ENCODE data around the gene EIF4H.
"Not testable (repeated sequence)": the region's sequence is repeated elsewhere in the genome, so short reads cannot be mapped to it uniquely, and the experiment has no call there.

EIF4H gene

GRCh38 chr7:74149603-74150002 lies 24.6 kb upstream of the EIF4H start:
- no peaks in the 10 kb centered on the region for H3K27me3 ChIP-seq (ENCODE audit: control insufficient read depth, insufficient read depth, low read length)

GRCh38 chr7:74153736-74154135 lies 20.4 kb upstream of the EIF4H start:
- H3K4me1 ChIP-seq (ENCODE audit: control insufficient read depth, insufficient read depth, low read length) = no peaks in the 10 kb centered on the region
- no peaks in the 10 kb centered on the region for H3K9me3 ChIP-seq (replicated peaks; ENCODE audit: low read length)
- no peaks in the 10 kb centered on the region for H3K36me3 ChIP-seq (ENCODE audit: insufficient read depth, low read length)
- H3K27me3 ChIP-seq (ENCODE audit: control insufficient read depth, insufficient read depth, low read length) = no peaks in the 10 kb centered on the region
- H3K9ac ChIP-seq (ENCODE audit: low read depth, low read length) = no peak overlapping the region
- H3K4me2 ChIP-seq (ENCODE audit: low read length) = no peak overlapping the region
- H3K4me3 ChIP-seq (ENCODE audit: low read length) = no peak overlapping the region

More at GRCh38 chr7:74149603-74150002, 24.6 kb upstream of the EIF4H start:
- Histone ChIP-seq H3K4me3 (ENCODE audit: low read length) (no peak overlapping the region), H3K9me3 (replicated peaks; ENCODE audit: low read length) (no peaks in the 10 kb centered on the region), H3K4me1 (ENCODE audit: control insufficient read depth, insufficient read depth, low read length) (no peaks in the 10 kb centered on the region), H3K9ac (ENCODE audit: low read depth, low read length) (no peak overlapping the region), H3K4me2 (ENCODE audit: low read length) (no peak overlapping the region), H3K36me3 (ENCODE audit: insufficient read depth, low read length) (no peaks in the 10 kb centered on the region)

GRCh38 chr7:74155810-74156395 lies 18.3 kb upstream of the EIF4H start:
- no peaks in the 10 kb centered on the region for H3K9me3 ChIP-seq (replicated peaks; ENCODE audit: low read length)
- H3K4me2 ChIP-seq (ENCODE audit: low read length) = no peak overlapping the region
- H3K4me3 ChIP-seq (ENCODE audit: low read length) = no peak overlapping the region
- H3K27me3 ChIP-seq (ENCODE audit: control insufficient read depth, insufficient read depth, low read length) = no peaks in the 10 kb centered on the region
- H3K9ac ChIP-seq (ENCODE audit: low read depth, low read length) = no peak overlapping the region
- no peaks in the 10 kb centered on the region for H3K4me1 ChIP-seq (ENCODE audit: control insufficient read depth, insufficient read depth, low read length)
- H3K36me3 ChIP-seq (ENCODE audit: insufficient read depth, low read length) = no peaks in the 10 kb centered on the region

- no peak overlapping the region for H3K9ac ChIP-seq (ENCODE audit: low read depth, low read length)
- H3K36me3 ChIP-seq (ENCODE audit: insufficient read depth, low read length) = no peaks in the 10 kb centered on the region
- no peak overlapping the region for H3K4me2 ChIP-seq (ENCODE audit: low read length)
- H3K27me3 ChIP-seq (ENCODE audit: control insufficient read depth, insufficient read depth, low read length) = no peaks in the 10 kb centered on the region
- no peaks in the 10 kb centered on the region for H3K4me1 ChIP-seq (ENCODE audit: control insufficient read depth, insufficient read depth, low read length)
- no peak overlapping the region for H3K4me3 ChIP-seq (ENCODE audit: low read length)
- no peaks in the 10 kb centered on the region for H3K9me3 ChIP-seq (replicated peaks; ENCODE audit: low read length)
Observed at GRCh38 chr7:74157605-74158004, 16.6 kb upstream of the EIF4H start.

- Histone ChIP-seq H3K9ac (ENCODE audit: low read depth, low read length) (no peak overlapping the region), H3K4me2 (ENCODE audit: low read length) (no peak overlapping the region), H3K36me3 (ENCODE audit: insufficient read depth, low read length) (no peaks in the 10 kb centered on the region), H3K9me3 (replicated peaks; ENCODE audit: low read length) (no peaks in the 10 kb centered on the region), H3K27me3 (ENCODE audit: control insufficient read depth, insufficient read depth, low read length) (no peaks in the 10 kb centered on the region), H3K4me3 (ENCODE audit: low read length) (no peak overlapping the region), H3K4me1 (ENCODE audit: control insufficient read depth, insufficient read depth, low read length) (no peaks in the 10 kb centered on the region)
Observed at GRCh38 chr7:74164985-74165456, 9.1 kb upstream of the EIF4H start.

- no peak overlapping the region for H3K9ac ChIP-seq (ENCODE audit: low read depth, low read length)
- H3K4me2 ChIP-seq (ENCODE audit: low read length) = no peak overlapping the region
- no peak overlapping the region for H3K4me3 ChIP-seq (ENCODE audit: low read length)
- no peaks in the 10 kb centered on the region for H3K4me1 ChIP-seq (ENCODE audit: control insufficient read depth, insufficient read depth, low read length)
- no peaks in the 10 kb centered on the region for H3K27me3 ChIP-seq (ENCODE audit: control insufficient read depth, insufficient read depth, low read length)
- no peaks in the 10 kb centered on the region for H3K36me3 ChIP-seq (ENCODE audit: insufficient read depth, low read length)
- no peaks in the 10 kb centered on the region for H3K9me3 ChIP-seq (replicated peaks; ENCODE audit: low read length)
Observed at GRCh38 chr7:74165867-74166593, 8.1 kb upstream of the EIF4H start.

GRCh38 chr7:74167324-74167723 lies 6.8 kb upstream of the EIF4H start:
- H3K9me3 ChIP-seq (replicated peaks; ENCODE audit: low read length); H3K4me3 ChIP-seq (ENCODE audit: low read length): not testable (repeated sequence)

GRCh38 chr7:74173074-74173473 lies 1.1 kb upstream of the EIF4H start:
- Histone ChIP-seq H3K4me1 (ENCODE audit: control insufficient read depth, insufficient read depth, low read length) (peaks cover 32% of the 10 kb centered on the region), H3K36me3 (ENCODE audit: insufficient read depth, low read length) (peaks cover 18% of the 10 kb centered on the region), H3K4me3 (ENCODE audit: low read length) (peak overlapping the region; percentile 95), H3K9me3 (replicated peaks; ENCODE audit: low read length) (no peaks in the 10 kb centered on the region), H3K4me2 (ENCODE audit: low read length) (peak overlapping the region; percentile 99), H3K9ac (ENCODE audit: low read depth, low read length) (peak overlapping the region; percentile 97), H3K27me3 (ENCODE audit: control insufficient read depth, insufficient read depth, low read length) (no peaks in the 10 kb centered on the region)

More at GRCh38 chr7:74167324-74167723, 6.8 kb upstream of the EIF4H start:
- not testable (repeated sequence) for H3K27me3 ChIP-seq (ENCODE audit: control insufficient read depth, insufficient read depth, low read length); H3K4me2 ChIP-seq (ENCODE audit: low read length); H3K36me3 ChIP-seq (ENCODE audit: insufficient read depth, low read length); H3K4me1 ChIP-seq (ENCODE audit: control insufficient read depth, insufficient read depth, low read length); H3K9ac ChIP-seq (ENCODE audit: low read depth, low read length)

- peak overlapping the region; percentile 95 for H3K4me3 ChIP-seq (ENCODE audit: low read length)
- peaks cover 34% of the 10 kb centered on the region for H3K4me1 ChIP-seq (ENCODE audit: control insufficient read depth, insufficient read depth, low read length)
- no peaks in the 10 kb centered on the region for H3K27me3 ChIP-seq (ENCODE audit: control insufficient read depth, insufficient read depth, low read length)
- peak overlapping the region; percentile 99 for H3K4me2 ChIP-seq (ENCODE audit: low read length)
- H3K9ac ChIP-seq (ENCODE audit: low read depth, low read length) = peak overlapping the region; percentile 97
- H3K9me3 ChIP-seq (replicated peaks; ENCODE audit: low read length) = no peaks in the 10 kb centered on the region
- H3K36me3 ChIP-seq (ENCODE audit: insufficient read depth, low read length) = peaks cover 18% of the 10 kb centered on the region
Observed at GRCh38 chr7:74173491-74173865, 678 bp upstream of the EIF4H start.

GRCh38 chr7:74174606-74175082 lies 488 bp downstream of the EIF4H start:
- Histone ChIP-seq H3K27me3 (ENCODE audit: control insufficient read depth, insufficient read depth, low read length) (no peaks in the 10 kb centered on the region), H3K4me1 (ENCODE audit: control insufficient read depth, insufficient read depth, low read length) (peaks cover 38% of the 10 kb centered on the region), H3K9ac (ENCODE audit: low read depth, low read length) (peak overlapping the region; percentile 97), H3K4me2 (ENCODE audit: low read length) (peak overlapping the region; percentile 99), H3K9me3 (replicated peaks; ENCODE audit: low read length) (no peaks in the 10 kb centered on the region), H3K4me3 (ENCODE audit: low read length) (peak overlapping the region; percentile 95), H3K36me3 (ENCODE audit: insufficient read depth, low read length) (peaks cover 26% of the 10 kb centered on the region)

GRCh38 chr7:74175340-74175739 lies 1.2 kb downstream of the EIF4H start:
- H3K9me3 ChIP-seq (replicated peaks; ENCODE audit: low read length) = no peaks in the 10 kb centered on the region
- H3K4me1 ChIP-seq (ENCODE audit: control insufficient read depth, insufficient read depth, low read length) = peaks cover 39% of the 10 kb centered on the region
- H3K27me3 ChIP-seq (ENCODE audit: control insufficient read depth, insufficient read depth, low read length) = no peaks in the 10 kb centered on the region
- peaks cover 33% of the 10 kb centered on the region for H3K36me3 ChIP-seq (ENCODE audit: insufficient read depth, low read length)
- peak overlapping the region; percentile 99 for H3K4me2 ChIP-seq (ENCODE audit: low read length)
- peak overlapping the region; percentile 95 for H3K4me3 ChIP-seq (ENCODE audit: low read length)
- H3K9ac ChIP-seq (ENCODE audit: low read depth, low read length) = peak overlapping the region; percentile 97

GRCh38 chr7:74176555-74176954 lies 2.4 kb downstream of the EIF4H start:
- no peak overlapping the region for H3K9ac ChIP-seq (ENCODE audit: low read depth, low read length)
- H3K4me2 ChIP-seq (ENCODE audit: low read length) = peak overlapping the region; percentile 57
- no peaks in the 10 kb centered on the region for H3K9me3 ChIP-seq (replicated peaks; ENCODE audit: low read length)
- peaks cover 33% of the 10 kb centered on the region for H3K36me3 ChIP-seq (ENCODE audit: insufficient read depth, low read length)
- H3K4me1 ChIP-seq (ENCODE audit: control insufficient read depth, insufficient read depth, low read length) = peaks cover 48% of the 10 kb centered on the region
- H3K27me3 ChIP-seq (ENCODE audit: control insufficient read depth, insufficient read depth, low read length) = no peaks in the 10 kb centered on the region
- H3K4me3 ChIP-seq (ENCODE audit: low read length) = no peak overlapping the region
